Esophagus squamous epithelium (tissue), 5 donors: ENCODE measurements around the gene ACSL1. TPM values are rescaled to one million over a fixed set of nuclear protein-coding genes. Genes with fewer than 3 reads are reported as not detected.

Experiments used
- DNase-seq: peaks from one replicate; lab custom pipeline; 2025; lab: John Stamatoyannopoulos, UW
- H3K27ac ChIP-seq, 4 donors: fragments of 200-600 bp; sonication (generic); one replicate each; pipeline ENCODE4 v1.5.1; 2016 to 2019; ENCODE audit warnings: mild to moderate bottlenecking in 1 of 4
- H3K27me3 ChIP-seq, 4 donors: fragments of 200-600 bp; sonication (generic); 1 replicate in 3 of 4; 2 replicates in 1 of 4; pipeline versions ENCODE4 v1.5.1 to v1.6.0; 2017 to 2021; ENCODE audit warnings: antibody characterized with exemption in 1 of 4
- H3K36me3 ChIP-seq, 3 donors: fragments of 200-600 bp; sonication (generic); one replicate each; pipeline ENCODE4 v1.5.1; 2016 to 2019
- H3K4me1 ChIP-seq, 3 donors: fragments of 200-600 bp; sonication (generic); one replicate each; pipeline ENCODE4 v1.5.1; 2017 to 2019
- H3K4me3 ChIP-seq, 4 donors: fragments of 200-600 bp; sonication (generic); 1 replicate in 3 of 4; 2 replicates in 1 of 4; pipeline ENCODE4 v1.5.1; 2016 to 2019; ENCODE audit warnings: mild to moderate bottlenecking in 2 of 4, moderate library complexity in 1 of 4
- H3K9me3 ChIP-seq, 3 donors: fragments of 200-600 bp; sonication (generic); one replicate each; pipeline ENCODE4 v1.5.1; 2016 to 2019
- POLR2A ChIP-seq, 4 donors: fragments of 450-650 bp; IDR thresholded peaks; one replicate each; pipeline ENCODE4 v1.6.1; 2017; ENCODE audit warnings: antibody characterized with exemption in 4 of 4, mild to moderate bottlenecking in 4 of 4, moderate library complexity in 3 of 4
- WGBS, 2 donors: methylation state at CpG; one replicate each; pipeline ENCODE4 v1.1.5; 2018; 5-methylcytosine and 5-hydroxymethylcytosine counted together
- intact Hi-C: fragments of 100-400 bp; cut with DNase I; formaldehyde crosslinking; loops from one replicate; pipeline ENCODE4 v1.15.0; 2022
- total RNA-seq, 4 donors: library from RNA; depleted of rRNA; stranded (reverse); fragments of >200 nt; gene quantifications; one replicate each; pipeline ENCODE4 v1.1.0, GENCODE V29; 2016
- TF ChIP-seq, protein P1 (sequence below), 6 experiments: fragments of 450-650 bp in 4 of 6; fragments of 200-600 bp in 2 of 6; sonication (generic) in 2 of 6; IDR thresholded peaks; one replicate each; pipeline ENCODE4 v1.5.1; 2016 to 2019; ENCODE audit warnings: antibody characterized with exemption in 6 of 6, mild to moderate bottlenecking in 4 of 6, moderate library complexity in 4 of 6
- donor health status: DM: yes; HTN: yes; CAD: no.

Gene ACSL1
- total RNA-seq, 4 donors from 2014 or later = 59.7 to 101 (median 73.8) TPM

DNA sequence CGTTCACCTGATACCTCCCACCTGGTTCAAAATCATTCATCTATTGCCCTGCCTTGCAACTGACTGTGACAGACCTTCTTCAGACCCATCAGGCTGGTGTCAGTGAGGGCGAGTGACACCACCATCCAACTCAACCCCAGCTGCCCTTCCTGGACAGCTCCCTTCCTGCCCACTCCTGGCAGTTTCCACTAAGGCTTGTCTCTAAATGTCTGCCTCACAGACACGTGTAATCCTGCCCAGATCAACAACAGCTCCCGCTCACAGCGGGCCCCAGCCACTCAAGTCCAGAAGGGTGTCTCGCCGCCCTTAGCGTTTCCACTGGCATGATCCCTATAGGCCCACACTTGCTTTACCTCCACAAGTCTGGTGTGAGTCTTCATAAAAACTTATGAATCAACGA, 28.9 kb downstream of the ACSL1 start:
- 83 to 88% methylated on average over 9 of the region's 9 CpGs for WGBS, 2 donors
- H3K27me3 ChIP-seq = no peaks in the 10 kb centered on the region
- DNase-seq = no peak
- intact Hi-C loops = no loop called here
- H3K4me3 ChIP-seq = no peak overlapping the region
- H3K4me1 ChIP-seq = peaks cover 4 to 35% (median 5%) of the 10 kb centered on the region in 3 donors
- no peak overlapping the region for H3K27ac ChIP-seq
- no peaks in the 10 kb centered on the region for H3K9me3 ChIP-seq
- no peak for TF ChIP-seq POLR2A (IDR thresholded peaks at IDR 0.05)
- TF ChIP-seq, protein P1, sequence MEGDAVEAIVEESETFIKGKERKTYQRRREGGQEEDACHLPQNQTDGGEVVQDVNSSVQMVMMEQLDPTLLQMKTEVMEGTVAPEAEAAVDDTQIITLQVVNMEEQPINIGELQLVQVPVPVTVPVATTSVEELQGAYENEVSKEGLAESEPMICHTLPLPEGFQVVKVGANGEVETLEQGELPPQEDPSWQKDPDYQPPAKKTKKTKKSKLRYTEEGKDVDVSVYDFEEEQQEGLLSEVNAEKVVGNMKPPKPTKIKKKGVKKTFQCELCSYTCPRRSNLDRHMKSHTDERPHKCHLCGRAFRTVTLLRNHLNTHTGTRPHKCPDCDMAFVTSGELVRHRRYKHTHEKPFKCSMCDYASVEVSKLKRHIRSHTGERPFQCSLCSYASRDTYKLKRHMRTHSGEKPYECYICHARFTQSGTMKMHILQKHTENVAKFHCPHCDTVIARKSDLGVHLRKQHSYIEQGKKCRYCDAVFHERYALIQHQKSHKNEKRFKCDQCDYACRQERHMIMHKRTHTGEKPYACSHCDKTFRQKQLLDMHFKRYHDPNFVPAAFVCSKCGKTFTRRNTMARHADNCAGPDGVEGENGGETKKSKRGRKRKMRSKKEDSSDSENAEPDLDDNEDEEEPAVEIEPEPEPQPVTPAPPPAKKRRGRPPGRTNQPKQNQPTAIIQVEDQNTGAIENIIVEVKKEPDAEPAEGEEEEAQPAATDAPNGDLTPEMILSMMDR (IDR thresholded peaks at IDR 0.05) = no peak
- H3K36me3 ChIP-seq = peaks cover 0 to 44% (median 0%) of the 10 kb centered on the region in 3 donors

DNA sequence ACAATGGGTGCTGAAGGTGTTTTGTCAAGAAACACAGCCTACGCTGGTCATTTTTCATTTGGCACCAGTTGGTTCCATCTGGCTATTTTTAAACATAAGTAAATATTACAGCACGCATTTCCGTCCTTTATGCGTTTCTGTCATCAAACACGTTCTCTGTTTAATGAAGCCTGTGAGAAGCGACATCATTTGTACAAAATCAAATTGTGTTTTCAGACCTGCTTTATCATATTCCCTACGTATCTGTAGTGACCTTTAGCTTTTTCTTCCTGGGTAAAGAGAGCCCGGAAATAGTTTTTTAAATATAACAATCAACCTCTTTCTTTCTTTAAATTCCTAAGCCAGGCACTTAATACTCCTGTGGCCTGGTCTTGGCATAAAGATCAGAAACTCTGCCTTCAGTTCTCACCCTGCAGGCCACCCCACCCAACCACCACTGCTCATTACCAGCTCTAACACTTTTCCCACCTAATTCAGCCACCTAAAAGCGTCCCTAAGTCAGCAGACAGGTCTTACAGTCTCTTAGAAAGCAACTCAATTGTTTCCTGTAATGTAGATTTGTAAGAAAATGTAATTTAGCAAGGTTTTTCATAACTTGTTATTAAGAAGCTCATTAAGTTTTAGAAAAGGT, 30.4 kb downstream of the ACSL1 start:
- intact Hi-C loops = no loop called here
- H3K27me3 ChIP-seq = no peaks in the 10 kb centered on the region
- TF ChIP-seq, protein P1 (IDR thresholded peaks at IDR 0.05) = no peak
- TF ChIP-seq POLR2A (IDR thresholded peaks at IDR 0.05) = no peak
- 70 to 78% methylated on average over 9 of the region's 9 CpGs for WGBS, 2 donors
- H3K4me1 ChIP-seq = peaks cover 4 to 20% (median 5%) of the 10 kb centered on the region in 3 donors
- H3K27ac ChIP-seq = peak overlapping the region in 1 of 4 donors; percentile 53
- no peaks in the 10 kb centered on the region for H3K9me3 ChIP-seq
- H3K4me3 ChIP-seq = no peak overlapping the region
- DNase-seq = no peak
- peaks cover 0 to 34% (median 0%) of the 10 kb centered on the region in 3 donors for H3K36me3 ChIP-seq

DNA sequence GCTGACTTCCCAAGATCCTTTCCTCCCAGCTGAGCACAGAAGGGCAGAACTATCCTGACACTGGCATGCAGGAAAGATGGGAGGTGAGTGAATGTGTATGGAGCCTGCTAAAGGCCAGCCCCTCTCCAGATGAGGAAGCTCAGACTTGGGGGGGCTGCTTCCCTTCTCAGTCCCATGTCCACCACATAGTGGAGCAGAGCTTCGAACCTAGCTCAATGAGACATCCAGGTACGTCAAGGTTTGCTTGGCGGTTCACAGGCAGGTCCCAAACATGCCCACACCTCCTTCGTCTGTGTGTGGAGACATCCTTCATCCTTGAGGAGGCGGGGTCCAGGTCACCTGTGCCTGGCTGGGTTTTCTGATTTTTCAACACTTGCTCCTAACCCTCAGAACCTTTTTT, 31.3 kb downstream of the ACSL1 start:
- TF ChIP-seq, protein P1 (IDR thresholded peaks at IDR 0.05) = no peak
- TF ChIP-seq POLR2A (IDR thresholded peaks at IDR 0.05) = no peak
- no peak for DNase-seq
- Histone ChIP-seq H3K27ac (peak overlapping the region in 1 of 4 donors; percentile 5), H3K9me3 (no peaks in the 10 kb centered on the region), H3K36me3 (peaks cover 0 to 33% (median 0%) of the 10 kb centered on the region in 3 donors), H3K4me1 (peaks cover 4 to 16% (median 5%) of the 10 kb centered on the region in 3 donors), H3K4me3 (no peak overlapping the region), H3K27me3 (no peaks in the 10 kb centered on the region)
- WGBS, 2 donors = 88 to 100% methylated on average over 3 to 4 of the region's 5 CpGs
- intact Hi-C loops = no loop called here

DNA sequence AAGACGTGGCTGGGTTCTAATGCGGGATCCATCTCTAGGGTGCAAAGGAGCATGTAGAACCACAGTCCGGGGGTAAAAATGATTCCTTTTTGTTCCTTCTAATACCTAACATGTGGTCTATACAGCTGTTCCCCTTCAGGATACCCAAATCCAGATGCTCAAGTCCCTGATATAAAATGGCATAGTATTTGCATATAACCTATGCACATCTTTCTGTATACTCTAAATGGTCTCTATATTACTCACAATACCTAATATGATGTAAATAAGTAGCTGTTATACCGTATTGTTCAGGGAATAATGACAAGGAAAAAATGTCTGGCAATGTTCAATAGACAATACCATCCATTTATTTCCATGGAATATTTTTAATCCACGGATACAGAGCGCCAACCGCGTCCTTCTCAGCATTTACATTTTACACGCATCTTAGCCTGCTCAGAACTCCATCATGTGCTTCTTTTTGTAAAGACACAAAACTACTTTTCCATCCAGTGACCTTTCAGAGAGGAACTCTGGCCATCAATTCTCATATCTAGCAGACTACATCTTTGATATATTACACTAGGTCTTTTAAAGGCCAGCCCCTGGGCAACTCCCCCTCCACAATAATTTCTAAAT, 31.9 kb downstream of the ACSL1 start:
- Histone ChIP-seq H3K4me1 (peaks cover 4 to 16% (median 5%) of the 10 kb centered on the region in 3 donors), H3K27ac (peak overlapping the region in 2 of 4 donors; percentile 5 to 31), H3K36me3 (peaks cover 0 to 35% (median 0%) of the 10 kb centered on the region in 3 donors), H3K27me3 (no peaks in the 10 kb centered on the region), H3K9me3 (no peaks in the 10 kb centered on the region), H3K4me3 (no peak overlapping the region)
- TF ChIP-seq, protein P1 (IDR thresholded peaks at IDR 0.05) = no peak
- no peak for TF ChIP-seq POLR2A (IDR thresholded peaks at IDR 0.05)
- 80 to 94% methylated on average over 9 of the region's 9 CpGs for WGBS, 2 donors
- intact Hi-C loops = no loop called here
- DNase-seq = no peak

DNA sequence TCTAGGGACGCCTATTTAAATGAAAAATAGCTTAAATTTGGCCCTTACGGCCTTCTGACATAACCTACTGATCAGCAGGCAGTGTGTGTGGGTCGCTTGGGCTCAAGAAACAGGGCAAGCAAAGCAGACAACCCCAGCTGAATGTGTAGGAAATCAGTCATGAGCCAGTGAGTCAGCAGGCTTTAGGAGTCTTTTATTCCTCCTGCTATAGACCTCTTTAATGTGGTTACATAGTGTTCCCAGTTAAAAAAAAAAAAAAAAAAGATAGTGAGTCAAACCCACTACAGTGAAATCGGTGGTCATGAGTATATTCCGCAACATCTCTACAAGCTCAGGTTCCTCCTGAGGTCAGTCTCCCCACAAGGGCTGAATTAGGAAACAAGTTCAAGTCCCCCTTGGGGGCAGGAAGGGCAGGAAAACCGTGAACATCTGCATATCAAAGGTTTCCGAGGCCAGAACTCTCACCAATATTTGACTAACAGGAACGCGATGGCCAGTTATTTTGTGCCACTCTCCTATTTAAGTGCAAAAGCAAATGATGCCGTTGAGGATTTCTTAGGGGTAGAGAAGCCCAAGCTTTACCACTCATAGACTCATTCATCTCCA, 32.7 kb downstream of the ACSL1 start:
- DNase-seq = no peak
- H3K27me3 ChIP-seq = no peaks in the 10 kb centered on the region
- TF ChIP-seq, protein P1 (IDR thresholded peaks at IDR 0.05) = no peak
- TF ChIP-seq POLR2A (IDR thresholded peaks at IDR 0.05) = no peak
- WGBS, 2 donors = 26 to 27% methylated on average over 10 of the region's 10 CpGs
- H3K4me3 ChIP-seq = no peak overlapping the region
- no peaks in the 10 kb centered on the region for H3K9me3 ChIP-seq
- H3K4me1 ChIP-seq = peaks cover 4 to 16% (median 5%) of the 10 kb centered on the region in 3 donors
- intact Hi-C loops = no loop called here
- peaks cover 0 to 37% (median 5%) of the 10 kb centered on the region in 3 donors for H3K36me3 ChIP-seq
- H3K27ac ChIP-seq = peak overlapping the region; percentile 20 to 57 (median 48)
